Endothelial cell of umbilical vein (primary cell): ENCODE results near the gene GAS1. TPM values are rescaled to one million over a fixed set of nuclear protein-coding genes. Genes with fewer than 3 reads are reported as not detected.

Source experiments
- BruUV-seq: library from RNA; stranded (reverse); fragments of 400-500 nt; replicated peaks from 2 replicates; lab custom pipeline; 2021; lab: Mats Ljungman, UMichigan
- CTCF ChIA-PET: fragments of 300-600, 350-600 bp; sonication (Branson Sonifier 250); formaldehyde crosslinking; loops from one replicate; lab custom pipeline; 2021; ENCODE audit warnings: antibody characterized with exemption, inconsistent platforms; lab: Charles Lee
- POLR2A ChIA-PET: fragments of 300-600, 350-600 bp; sonication (Branson Sonifier 250); formaldehyde crosslinking; loops from one replicate; lab custom pipeline; 2021; ENCODE audit warnings: antibody characterized with exemption, inconsistent platforms; lab: Charles Lee
- DNase-seq: peaks from one replicate; pipeline ENCODE4 v3.0.0-alpha.2; 2011; ENCODE audit warnings: low read depth, low spot score
- FAIRE-seq: peaks from 2 replicates; lab custom pipeline; 2011; peaks lifted over from hg19 to GRCh38; lab: Jason Lieb, UNC
- H2AFZ ChIP-seq: 2 replicates; pipeline ENCODE4 v1.6.0; 2012; ENCODE audit warnings: low read depth, low read length, control low read depth, inconsistent platforms
- H3K27ac ChIP-seq: 2 replicates; pipeline ENCODE4 v1.5.1; 2011; ENCODE audit warnings: low read depth, mild to moderate bottlenecking, control low read depth, low read length, moderate library complexity; ENCODE audit not compliant: insufficient read depth
- H3K27me3 ChIP-seq, 2 experiments: 2 replicates each; pipeline versions ENCODE4 v1.6.0 to v1.6.1; 2011; ENCODE audit warnings: low read length in 2 of 2, mixed read lengths in 1 of 2; ENCODE audit not compliant: control insufficient read depth in 2 of 2, insufficient read depth in 2 of 2
- H3K36me3 ChIP-seq, 2 experiments: 2 replicates in 1 of 2; 3 replicates in 1 of 2; pipeline ENCODE4 v1.5.1; 2011; ENCODE audit warnings: low read length in 2 of 2, mild to moderate bottlenecking in 1 of 2, moderate library complexity in 1 of 2; ENCODE audit not compliant: control insufficient read depth in 2 of 2, insufficient read depth in 2 of 2; ENCODE audit errors: extremely low read depth in 1 of 2
- H3K4me1 ChIP-seq: 3 replicates; pipeline ENCODE4 v1.5.1; 2011; ENCODE audit warnings: mild to moderate bottlenecking, low read length; ENCODE audit not compliant: control insufficient read depth, insufficient read depth; ENCODE audit errors: extremely low read depth
- H3K4me2 ChIP-seq: 2 replicates; pipeline ENCODE4 v1.6.1; 2011; ENCODE audit warnings: low read length, control low read depth, mixed read lengths; ENCODE audit not compliant: insufficient read depth
- H3K4me3 ChIP-seq, 3 experiments: fragments of 200-600 bp in 1 of 3; sonication (generic), shearing (Covaris generic) in 1 of 3; replicated peaks in 1 of 3; 2 replicates each; pipeline ENCODE4 v1.5.1; 2011 to 2016; ENCODE audit warnings: control low read depth in 3 of 3, low read length in 3 of 3, mild to moderate bottlenecking in 2 of 3, inconsistent platforms in 1 of 3, low read depth in 1 of 3, moderate library complexity in 1 of 3; ENCODE audit not compliant: insufficient read depth in 1 of 3
- H3K79me2 ChIP-seq: 2 replicates; pipeline ENCODE4 v1.6.0; 2012; ENCODE audit warnings: low read length, inconsistent platforms; ENCODE audit not compliant: control insufficient read depth, insufficient read depth
- H3K9ac ChIP-seq: replicated peaks from 2 replicates; pipeline ENCODE3; 2011; ENCODE audit warnings: low read length, control low read depth; ENCODE audit not compliant: insufficient read depth; ENCODE audit errors: extremely low read depth
- H3K9me1 ChIP-seq: replicated peaks from 3 replicates; pipeline ENCODE4 v1.6.0; 2011; ENCODE audit warnings: mild to moderate bottlenecking, low read length; ENCODE audit not compliant: control insufficient read depth, insufficient read depth; ENCODE audit errors: extremely low read depth
- H3K9me3 ChIP-seq: replicated peaks from 2 replicates; pipeline ENCODE4 v1.5.1; 2012; ENCODE audit warnings: low read length, inconsistent platforms; ENCODE audit not compliant: control insufficient read depth, insufficient read depth
- H4K20me1 ChIP-seq: replicated peaks from 2 replicates; pipeline ENCODE3; 2011; ENCODE audit warnings: mild to moderate bottlenecking, low read length; ENCODE audit not compliant: control insufficient read depth, insufficient read depth; ENCODE audit errors: extremely low read depth
- CTCF ChIP-seq, 2 donors: IDR thresholded peaks; 1 replicate in 1 of 2; 2 replicates in 1 of 2; pipeline ENCODE4 v1.5.1; 2011; ENCODE audit warnings: low read length in 2 of 2, mild to moderate bottlenecking in 2 of 2, moderate library complexity in 2 of 2, control low read depth in 1 of 2, inconsistent platforms in 1 of 2, low read depth in 1 of 2; ENCODE audit not compliant: insufficient read depth in 1 of 2; ENCODE audit errors: extremely low read depth in 1 of 2
- EZH2 ChIP-seq: IDR thresholded peaks from 2 replicates; pipeline ENCODE4 v1.6.1; 2012; ENCODE audit warnings: borderline replicate concordance, low read depth, mild to moderate bottlenecking, moderate library complexity, low read length, inconsistent platforms; ENCODE audit not compliant: severe bottlenecking
- FOS ChIP-seq: IDR thresholded peaks from 2 replicates; pipeline ENCODE4 v1.6.1; 2011; ENCODE audit warnings: mild to moderate bottlenecking, low read length, moderate library complexity, borderline replicate concordance; ENCODE audit not compliant: insufficient read depth
- GATA2 ChIP-seq: IDR thresholded peaks from 2 replicates; pipeline ENCODE4 v1.7.0; 2011; ENCODE audit warnings: low read depth, mild to moderate bottlenecking, moderate library complexity, mixed read lengths, low read length; ENCODE audit not compliant: insufficient read length, insufficient read depth
- JUN ChIP-seq: IDR thresholded peaks from 2 replicates; pipeline ENCODE4 v1.6.1; 2011; ENCODE audit warnings: borderline replicate concordance, low read depth; ENCODE audit not compliant: insufficient read length, insufficient read depth
- MYC ChIP-seq: IDR thresholded peaks from one replicate; pipeline ENCODE4 v1.6.1; 2011; ENCODE audit warnings: mild to moderate bottlenecking, low read depth, low read length
- POLR2A ChIP-seq: IDR thresholded peaks from 2 replicates; pipeline ENCODE4 v1.6.1; 2012; ENCODE audit warnings: low read depth, mild to moderate bottlenecking, control low read depth, low read length
- POLR2AphosphoS5 ChIP-seq: IDR thresholded peaks from 2 replicates; pipeline ENCODE4 v1.6.1; 2012; ENCODE audit warnings: low read depth, mild to moderate bottlenecking, control low read depth, low read length, moderate library complexity; ENCODE audit not compliant: insufficient read depth
- dilution Hi-C: fragments of 300-500 bp; cut with MboI; formaldehyde crosslinking; loops from one replicate; pipeline ENCODE4 v1.15.0; 2019; ENCODE audit warnings: low sequenced_read_pairs; ENCODE audit not compliant: extremely low pct_ligation_motif_present
- intact Hi-C: fragments of 100-400 bp; cut with micrococcal nuclease; formaldehyde crosslinking; loops from one replicate; pipeline ENCODE4 v1.10.0; 2022
- polyA plus RNA-seq, 4 experiments: library from polyadenylated mRNA; depleted of rRNA in 3 of 4; stranded (reverse) in 3 of 4; unstranded in 1 of 4; fragments of >200 nt; gene quantifications; 2 replicates each; pipeline versions ENCODE4 v1.2.1 to v1.2.3, GENCODE V29; 2011 to 2012; ENCODE audit warnings: missing spikeins in 1 of 4
- total RNA-seq: library from RNA; stranded (reverse); gene quantifications from 2 replicates; pipeline ENCODE4 v1.2.3, GENCODE V29; 2021
- TF ChIP-seq, protein P1 (sequence below): IDR thresholded peaks from 2 replicates; pipeline ENCODE4 v1.6.1; 2011; ENCODE audit not compliant: insufficient read depth, insufficient read length

Gene GAS1
- total and polyA plus RNA-seq, 2 donors (not counting 3 experiments of a cell fraction or from before 2014, with no cell fraction given): 0.06 to 0.15 TPM

DNA sequence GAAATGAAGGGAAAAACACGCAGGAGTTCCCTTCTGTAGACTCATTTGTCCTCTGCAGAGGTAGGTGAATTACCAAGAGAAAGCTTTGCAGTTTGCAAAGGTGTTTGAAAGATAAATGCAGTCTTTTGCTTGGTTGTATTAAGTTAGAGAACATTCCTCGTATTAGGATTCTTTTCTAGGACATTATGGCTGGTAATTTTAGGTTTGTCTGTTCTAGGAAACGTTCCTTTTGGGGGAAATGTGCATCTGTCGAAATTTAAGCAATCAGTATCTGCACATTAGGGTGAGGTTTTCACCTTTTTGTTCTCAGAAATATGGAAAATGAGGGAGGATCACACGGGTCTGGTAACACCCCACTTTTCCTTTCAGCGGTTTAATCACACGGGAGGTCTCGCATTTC, 45.1 kb downstream of the GAS1 start:
- FAIRE-seq: no peak
- no peak for DNase-seq
- Histone ChIP-seq H3K9me3 (no peaks in the 10 kb centered on the region), H3K9ac (no peak overlapping the region), H3K36me3 (no peaks in the 10 kb centered on the region), H3K4me1 (no peaks in the 10 kb centered on the region), H3K4me2 (no peak overlapping the region), H2AFZ (no peak overlapping the region), H4K20me1 (no peaks in the 10 kb centered on the region), H3K79me2 (no peaks in the 10 kb centered on the region), H3K9me1 (no peaks in the 10 kb centered on the region), H3K27me3 (no peaks in the 10 kb centered on the region), H3K27ac (no peak overlapping the region), H3K4me3 (no peak overlapping the region)
- BruUV-seq: no TSS peak
- ChIA-PET POLR2A (no interaction called here), CTCF (no interaction called here)
- dilution Hi-C loops (no loop called here), intact Hi-C loops (no loop called here)
- TF ChIP-seq EZH2 (no peak), GATA2 (no peak), POLR2A (no peak)

GRCh38 chr9:86901511-86901910, 45.8 kb downstream of the GAS1 start:
- no peak overlapping the region for H3K9ac ChIP-seq
- H3K4me3 ChIP-seq: no peak overlapping the region
- no peaks in the 10 kb centered on the region for H3K27me3 ChIP-seq
- ChIA-PET POLR2A (no interaction called here), CTCF (no interaction called here)
- no peak overlapping the region for H3K27ac ChIP-seq
- DNase-seq: no peak
- no peaks in the 10 kb centered on the region for H3K36me3 ChIP-seq
- no peaks in the 10 kb centered on the region for H3K9me1 ChIP-seq
- H4K20me1 ChIP-seq: no peaks in the 10 kb centered on the region
- no peak overlapping the region for H2AFZ ChIP-seq
- no peaks in the 10 kb centered on the region for H3K9me3 ChIP-seq
- no TSS peak for BruUV-seq
- H3K4me2 ChIP-seq: no peak overlapping the region
- no peak for FAIRE-seq
- H3K4me1 ChIP-seq: no peaks in the 10 kb centered on the region
- TF ChIP-seq POLR2A (no peak), CTCF (IDR thresholded peaks at IDR 0.05; ENCODE audit: extremely low read depth in 1 of 2, insufficient read depth in 1 of 2, low read depth in 1 of 2, low read length in 2 of 2) (no peak), EZH2 (no peak), FOS (no peak), MYC (no peak), POLR2AphosphoS5 (no peak), GATA2 (no peak), JUN (no peak)
- TF ChIP-seq, protein P1, sequence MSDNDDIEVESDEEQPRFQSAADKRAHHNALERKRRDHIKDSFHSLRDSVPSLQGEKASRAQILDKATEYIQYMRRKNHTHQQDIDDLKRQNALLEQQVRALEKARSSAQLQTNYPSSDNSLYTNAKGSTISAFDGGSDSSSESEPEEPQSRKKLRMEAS: no peak
- intact Hi-C loops (no loop called here), dilution Hi-C loops (no loop called here)
- no peaks in the 10 kb centered on the region for H3K79me2 ChIP-seq
